ENCODE measurements around the gene REEP2.

The REEP2 gene

DNA sequence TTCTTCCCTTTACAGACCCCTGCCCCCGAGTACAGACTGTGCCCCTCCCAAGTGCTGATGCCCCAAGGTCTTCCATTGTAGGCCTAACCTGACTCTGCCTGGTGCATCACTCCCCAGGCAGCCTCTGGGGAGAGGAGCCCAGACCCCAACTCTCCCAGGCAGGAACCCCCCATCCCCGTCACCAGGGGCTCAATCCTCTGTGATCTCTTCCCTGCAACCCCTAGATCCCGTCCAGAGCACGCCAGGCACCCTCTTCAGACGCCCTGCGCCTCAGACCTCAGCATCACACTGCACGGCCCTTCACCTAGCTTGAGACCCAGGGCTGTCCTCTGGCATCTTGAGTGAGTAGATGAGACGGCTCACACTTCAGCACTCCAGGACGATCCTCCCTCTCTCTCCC lies 20.0 kb downstream of the REEP2 start:
- peak overlapping the region; percentile 23; the same call in 1 of the 2 replicates for H3K4me2 ChIP-seq (ENCODE audit: low read length)
- H3F3A ChIP-seq (ENCODE audit: insufficient read depth, low read length) = no peaks in the 10 kb centered on the region
- H3K4me3 ChIP-seq (ENCODE audit: low read depth, low read length, poor library complexity, severe bottlenecking) = no peak overlapping the region
- H3K27ac ChIP-seq (ENCODE audit: low read depth, low read length, poor library complexity, severe bottlenecking) = peak overlapping the region; percentile 58
- H3K79me2 ChIP-seq (ENCODE audit: insufficient read depth, low read length) = no peaks in the 10 kb centered on the region
- H3K36me3 ChIP-seq (ENCODE audit: insufficient read depth, low read length) = no peaks in the 10 kb centered on the region
- H4K20me1 ChIP-seq (ENCODE audit: insufficient read depth, low read length) = no peaks in the 10 kb centered on the region
- H3K9ac ChIP-seq (ENCODE audit: low read length) = peak overlapping the region; percentile 11; the same call in 1 of the 2 replicates
- TF ChIP-seq, protein P1, sequence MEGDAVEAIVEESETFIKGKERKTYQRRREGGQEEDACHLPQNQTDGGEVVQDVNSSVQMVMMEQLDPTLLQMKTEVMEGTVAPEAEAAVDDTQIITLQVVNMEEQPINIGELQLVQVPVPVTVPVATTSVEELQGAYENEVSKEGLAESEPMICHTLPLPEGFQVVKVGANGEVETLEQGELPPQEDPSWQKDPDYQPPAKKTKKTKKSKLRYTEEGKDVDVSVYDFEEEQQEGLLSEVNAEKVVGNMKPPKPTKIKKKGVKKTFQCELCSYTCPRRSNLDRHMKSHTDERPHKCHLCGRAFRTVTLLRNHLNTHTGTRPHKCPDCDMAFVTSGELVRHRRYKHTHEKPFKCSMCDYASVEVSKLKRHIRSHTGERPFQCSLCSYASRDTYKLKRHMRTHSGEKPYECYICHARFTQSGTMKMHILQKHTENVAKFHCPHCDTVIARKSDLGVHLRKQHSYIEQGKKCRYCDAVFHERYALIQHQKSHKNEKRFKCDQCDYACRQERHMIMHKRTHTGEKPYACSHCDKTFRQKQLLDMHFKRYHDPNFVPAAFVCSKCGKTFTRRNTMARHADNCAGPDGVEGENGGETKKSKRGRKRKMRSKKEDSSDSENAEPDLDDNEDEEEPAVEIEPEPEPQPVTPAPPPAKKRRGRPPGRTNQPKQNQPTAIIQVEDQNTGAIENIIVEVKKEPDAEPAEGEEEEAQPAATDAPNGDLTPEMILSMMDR (IDR thresholded peaks at IDR 0.05; ENCODE audit: low read length) = no peak
- TF ChIP-seq EZH2 (IDR thresholded peaks at IDR 0.05; ENCODE audit: borderline replicate concordance, low read length) = no peak
- 0 out of 2 replicates have a peak, but pooled peaks cover 4% of the 10 kb centered on the region for H3K27me3 ChIP-seq (ENCODE audit: insufficient read depth, low read length)
- no peaks in the 10 kb centered on the region for H3K9me3 ChIP-seq (ENCODE audit: low read length)
- peaks cover 37% of the 10 kb centered on the region for H3K4me1 ChIP-seq (ENCODE audit: insufficient read depth, low read length, severe bottlenecking)
- no peaks in the 10 kb centered on the region for H3K9me2 ChIP-seq (ENCODE audit: low read depth, low read length)
- H2AFZ ChIP-seq (ENCODE audit: low read length) = no peak overlapping the region

DNA sequence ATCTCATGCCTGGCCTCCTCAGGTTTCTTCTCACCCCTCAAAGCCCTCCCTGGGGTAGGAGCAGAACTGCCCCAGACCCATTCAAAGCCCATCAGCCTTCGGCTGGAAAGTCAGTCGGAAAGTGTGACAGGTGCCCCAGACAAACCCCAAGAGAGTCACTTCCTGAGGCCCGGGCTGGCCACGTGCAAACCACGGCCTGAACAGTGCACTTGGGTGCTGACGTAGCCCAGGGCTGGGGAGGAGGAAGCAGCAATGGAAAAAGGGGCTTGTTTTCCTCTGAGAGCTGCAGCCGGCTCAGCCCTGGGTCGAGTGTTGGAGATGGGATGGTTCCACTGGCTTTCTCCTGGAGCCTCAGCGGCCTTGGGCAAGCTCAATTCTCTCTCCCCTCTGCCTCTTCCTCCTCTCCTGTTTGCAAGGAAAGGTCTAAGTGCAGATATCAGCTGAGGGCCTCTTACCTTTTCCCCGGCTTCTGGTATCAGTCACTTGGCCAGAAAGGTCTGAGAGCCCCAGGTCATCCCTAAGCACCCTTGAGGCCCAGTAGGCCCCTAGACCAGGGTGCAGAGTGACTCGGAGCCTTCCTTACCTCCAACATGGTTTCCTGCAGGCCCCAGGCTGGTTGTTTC lies 20.6 kb downstream of the REEP2 start:
- H3K27ac ChIP-seq (ENCODE audit: low read depth, low read length, poor library complexity, severe bottlenecking) = peak overlapping the region; percentile 58
- no peaks in the 10 kb centered on the region for H3K36me3 ChIP-seq (ENCODE audit: insufficient read depth, low read length)
- H3K4me2 ChIP-seq (ENCODE audit: low read length) = peak overlapping the region; percentile 23; the same call in 1 of the 2 replicates

DNA sequence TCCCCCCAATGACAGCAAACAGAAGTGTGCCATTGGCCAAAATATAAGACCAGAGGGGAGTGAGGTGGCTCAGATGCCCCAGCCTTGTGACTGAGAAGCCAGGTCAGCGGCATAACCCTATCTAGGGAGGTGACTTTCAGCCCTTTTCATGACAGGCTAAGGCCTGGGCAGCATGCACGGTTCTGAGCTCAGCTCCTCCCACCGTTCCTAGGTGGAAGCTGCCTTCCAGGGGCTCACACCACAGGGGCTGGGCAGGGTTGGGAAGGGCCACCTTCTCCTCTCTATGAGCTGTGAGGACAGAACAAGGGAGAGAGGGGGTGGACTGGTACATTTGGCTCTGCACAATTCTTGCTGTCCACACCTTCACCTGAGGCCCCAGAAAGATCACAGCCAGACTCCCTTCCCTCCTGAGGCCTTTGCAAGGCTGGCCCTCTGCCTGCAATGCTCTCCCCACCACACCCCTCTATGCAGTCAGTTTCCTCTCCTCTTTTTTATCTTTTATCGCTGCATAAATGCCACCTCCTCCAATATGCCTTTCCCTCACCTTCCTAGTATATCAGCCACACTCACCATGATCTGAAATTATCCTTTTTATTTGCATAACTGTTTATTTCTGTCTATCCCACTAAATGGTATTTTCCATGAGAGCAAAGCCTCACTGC lies 21.3 kb downstream of the REEP2 start:
- Histone ChIP-seq H3F3A (ENCODE audit: insufficient read depth, low read length) (no peaks in the 10 kb centered on the region), H3K9ac (ENCODE audit: low read length) (peak overlapping the region; percentile 17; the same call in 1 of the 2 replicates), H3K9me3 (ENCODE audit: low read length) (no peaks in the 10 kb centered on the region), H3K79me2 (ENCODE audit: insufficient read depth, low read length) (no peaks in the 10 kb centered on the region), H3K4me1 (ENCODE audit: insufficient read depth, low read length, severe bottlenecking) (peaks cover 37% of the 10 kb centered on the region), H3K4me2 (ENCODE audit: low read length) (0 out of 2 replicates have a peak overlapping the region, but pooled peaks have one; percentile 23), H3K36me3 (ENCODE audit: insufficient read depth, low read length) (no peaks in the 10 kb centered on the region), H3K4me3 (ENCODE audit: low read depth, low read length, poor library complexity, severe bottlenecking) (no peak overlapping the region), H4K20me1 (ENCODE audit: insufficient read depth, low read length) (no peaks in the 10 kb centered on the region), H3K27me3 (ENCODE audit: insufficient read depth, low read length) (no peaks in the 10 kb centered on the region), H3K27ac (ENCODE audit: low read depth, low read length, poor library complexity, severe bottlenecking) (peak overlapping the region; percentile 58), H3K9me2 (ENCODE audit: low read depth, low read length) (no peaks in the 10 kb centered on the region), H2AFZ (ENCODE audit: low read length) (no peak overlapping the region)
- TF ChIP-seq, protein P1 (IDR thresholded peaks at IDR 0.05; ENCODE audit: low read length) = no peak
- no peak for TF ChIP-seq EZH2 (IDR thresholded peaks at IDR 0.05; ENCODE audit: borderline replicate concordance, low read length)

More for the DNA sequence above, 20.6 kb downstream of the REEP2 start:
- Histone ChIP-seq H2AFZ (ENCODE audit: low read length) (no peak overlapping the region), H3K9me3 (ENCODE audit: low read length) (no peaks in the 10 kb centered on the region), H3F3A (ENCODE audit: insufficient read depth, low read length) (no peaks in the 10 kb centered on the region), H3K27me3 (ENCODE audit: insufficient read depth, low read length) (no peaks in the 10 kb centered on the region), H4K20me1 (ENCODE audit: insufficient read depth, low read length) (no peaks in the 10 kb centered on the region), H3K9me2 (ENCODE audit: low read depth, low read length) (no peaks in the 10 kb centered on the region), H3K4me1 (ENCODE audit: insufficient read depth, low read length, severe bottlenecking) (peaks cover 37% of the 10 kb centered on the region), H3K4me3 (ENCODE audit: low read depth, low read length, poor library complexity, severe bottlenecking) (no peak overlapping the region), H3K9ac (ENCODE audit: low read length) (peak overlapping the region; percentile 17; the same call in 1 of the 2 replicates), H3K79me2 (ENCODE audit: insufficient read depth, low read length) (no peaks in the 10 kb centered on the region)
- TF ChIP-seq EZH2 (IDR thresholded peaks at IDR 0.05; ENCODE audit: borderline replicate concordance, low read length) = no peak
- TF ChIP-seq, protein P1 (IDR thresholded peaks at IDR 0.05; ENCODE audit: low read length) = no peak
